Ramos (cell line): Measurements from ENCODE around the gene RACGAP1.

Experiments
- in situ Hi-C: fragments of 300-500 bp; cut with MboI; formaldehyde crosslinking; loops from one replicate; pipeline ENCODE4 v1.14.3; 2022; ENCODE audit warnings: low sequenced_read_pairs; ENCODE audit not compliant: unreplicated experiment

The RACGAP1 gene

GRCh38 chr12:49972641-49973360, 52.5 kb downstream of the RACGAP1 start, which contains the start of gene AQP6:
TSS of gene AQP6 (plus strand) at chr12:49972947. CDS start at chr12:49973174, 227 bp downstream.
- in situ Hi-C loops, result no loop called here

DNA sequence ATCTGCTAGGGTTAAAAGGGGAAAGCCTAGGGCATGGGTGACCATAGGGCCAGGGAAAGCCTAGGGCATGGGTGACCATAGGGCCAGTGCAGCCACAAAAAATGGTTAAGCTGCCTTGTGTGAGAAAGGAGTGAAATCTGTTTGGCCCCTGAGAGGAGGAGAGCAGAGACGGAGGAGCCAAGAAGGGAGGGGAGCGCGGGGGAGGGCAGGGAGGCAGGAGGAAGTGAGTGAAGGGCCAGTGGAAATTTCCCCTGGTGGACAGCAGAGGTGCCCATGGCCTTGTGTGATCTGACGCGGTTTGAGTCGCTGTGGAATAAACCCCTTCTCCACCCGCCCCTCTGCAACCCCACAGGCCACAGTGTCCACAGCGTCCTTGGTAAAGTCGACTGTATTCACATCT, 53.2 kb downstream of the RACGAP1 start:
- in situ Hi-C loops, result no loop called here

GRCh38 chr12:49971141-49971540, 54.2 kb downstream of the RACGAP1 start:
- in situ Hi-C loops, result no loop called here

DNA sequence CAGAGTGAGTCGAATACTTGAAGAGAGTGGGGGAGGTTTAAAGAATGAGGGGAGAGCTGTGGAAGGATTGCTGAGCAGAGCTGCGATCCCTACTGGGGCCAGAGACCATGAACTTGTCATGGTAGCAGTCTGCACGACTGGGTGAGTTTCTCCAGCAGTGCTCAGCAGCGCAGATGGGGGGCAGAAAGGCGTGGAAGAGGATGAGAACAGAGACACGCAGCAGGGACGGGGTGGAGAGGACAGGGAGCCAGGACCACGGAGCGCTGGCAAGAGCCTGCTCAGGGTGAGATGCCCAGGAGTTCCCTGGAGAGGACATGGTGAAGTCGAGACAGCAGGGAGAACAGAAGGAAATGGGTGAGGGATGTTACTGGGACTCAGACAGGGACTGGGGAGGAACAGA, 54.6 kb downstream of the RACGAP1 start:
- in situ Hi-C loops, result no loop called here

DNA sequence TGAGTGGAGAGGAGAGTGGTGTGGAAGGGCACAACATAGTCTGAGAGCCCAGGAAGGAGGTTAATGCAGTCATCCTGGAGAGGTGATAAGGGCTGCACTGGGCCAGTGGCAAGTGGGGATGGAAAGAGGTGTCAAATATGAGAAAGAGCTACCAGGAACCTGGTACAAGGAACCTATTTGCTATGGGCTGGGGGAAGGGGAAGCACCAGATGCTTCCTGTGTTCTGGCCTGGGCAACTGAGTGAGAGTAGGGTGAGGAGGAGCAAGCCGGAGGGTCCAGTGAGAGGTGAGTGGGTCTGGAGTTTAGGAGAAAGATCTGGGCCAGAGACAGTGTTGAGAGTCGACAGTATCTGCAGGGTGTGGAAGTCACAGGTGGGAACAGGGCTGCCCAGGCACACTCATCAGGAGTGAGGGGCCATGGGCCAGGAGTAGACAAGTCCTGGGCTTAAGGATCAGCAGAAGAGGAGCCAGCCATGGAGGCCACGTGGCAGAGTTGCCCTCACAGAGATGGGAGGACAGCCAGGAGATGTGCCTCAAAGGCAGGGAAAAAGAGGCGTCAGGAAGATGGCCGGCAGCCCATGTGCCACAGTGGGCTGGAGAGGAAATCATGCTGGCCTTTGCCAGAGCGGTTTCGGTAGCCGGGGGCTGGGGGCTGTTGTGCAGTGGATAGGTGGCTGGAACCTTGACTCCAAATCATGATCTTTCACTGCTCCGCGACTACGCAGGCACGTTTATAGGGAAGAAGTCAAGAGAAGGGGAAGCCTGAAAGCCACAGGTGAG, 55.5 kb downstream of the RACGAP1 start:
- in situ Hi-C loops, result loop anchor here (5.0 to 10.0 kb wide), 2 partner anchors 87 to 205 kb away; partner anchors contain the start of gene ASIC1

GRCh38 chr12:49969027-49969426, 56.3 kb downstream of the RACGAP1 start:
- in situ Hi-C loops, result loop anchor here (5.0 to 10.0 kb wide), 2 partner anchors 88 to 206 kb away; partner anchors contain the start of gene ASIC1

- in situ Hi-C loops, result loop anchor here (5.0 to 10.0 kb wide), 2 partner anchors 89 to 206 kb away; partner anchors contain the start of gene ASIC1
Measured at GRCh38 chr12:49968471-49968870, 56.8 kb downstream of the RACGAP1 start.

GRCh38 chr12:49967777-49968250, 57.5 kb downstream of the RACGAP1 start:
- in situ Hi-C loops, result loop anchor here (5.0 to 10.0 kb wide), 2 partner anchors 89 to 207 kb away; partner anchors contain the start of gene ASIC1

DNA sequence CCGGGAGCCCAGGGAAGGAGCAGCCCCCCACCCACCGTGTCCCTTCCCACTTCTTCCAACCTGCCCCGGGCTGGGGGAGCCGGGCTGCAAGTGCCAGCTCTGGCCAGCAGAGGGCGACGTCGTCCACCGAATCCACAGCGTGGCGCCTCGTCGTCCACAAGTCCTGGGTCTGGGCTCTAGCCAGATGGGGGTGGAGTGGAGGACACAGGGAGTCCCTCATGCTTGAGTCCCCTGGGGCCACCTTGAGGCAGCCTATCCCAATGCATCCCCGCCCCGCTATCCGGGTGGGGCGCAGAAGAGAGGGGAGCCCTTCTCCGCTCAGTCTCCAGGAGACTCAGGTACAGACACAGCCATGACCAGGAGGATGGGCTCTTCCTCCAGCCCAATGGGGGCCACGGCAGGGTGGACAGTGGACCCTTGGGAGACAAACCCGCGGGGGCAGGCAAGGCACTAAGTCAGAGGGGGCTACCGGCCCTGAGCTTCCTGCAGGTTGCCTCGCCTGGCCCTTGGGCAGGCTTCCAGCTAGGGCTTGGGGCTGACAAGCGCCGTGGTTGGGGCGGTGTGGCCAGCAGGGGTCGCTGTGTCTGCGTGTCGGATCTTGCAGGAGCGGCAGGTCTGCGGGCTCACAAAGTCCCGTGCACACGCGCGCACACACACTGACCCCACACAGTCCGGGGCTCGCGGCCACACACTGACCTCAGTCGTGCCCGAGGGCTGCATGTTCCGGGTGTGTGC, 58.1 kb downstream of the RACGAP1 start:
- in situ Hi-C loops, result loop anchor here (5.0 to 10.0 kb wide), 2 partner anchors 90 to 208 kb away; partner anchors contain the start of gene ASIC1

GRCh38 chr12:49966511-49967041, 58.7 kb downstream of the RACGAP1 start:
- in situ Hi-C loops, result loop anchor here (5.0 to 10.0 kb wide), 2 partner anchors 91 to 208 kb away; partner anchors contain the start of gene ASIC1

GRCh38 chr12:49965836-49966235, 59.5 kb downstream of the RACGAP1 start:
- in situ Hi-C loops, result loop anchor here (5.0 to 10.0 kb wide), 2 partner anchors 91 to 209 kb away; partner anchors contain the start of gene ASIC1

- in situ Hi-C loops, result loop anchor here (5.0 to 10.0 kb wide), 2 partner anchors 92 to 210 kb away; partner anchors contain the start of gene ASIC1
Measured at GRCh38 chr12:49964849-49965624, 60.3 kb downstream of the RACGAP1 start.

GRCh38 chr12:49963976-49964815, 61.1 kb downstream of the RACGAP1 start:
- in situ Hi-C loops, result loop anchor here (10.0 kb wide), 1 partner anchor 211 kb away; no protein-coding TSS in a partner anchor

DNA sequence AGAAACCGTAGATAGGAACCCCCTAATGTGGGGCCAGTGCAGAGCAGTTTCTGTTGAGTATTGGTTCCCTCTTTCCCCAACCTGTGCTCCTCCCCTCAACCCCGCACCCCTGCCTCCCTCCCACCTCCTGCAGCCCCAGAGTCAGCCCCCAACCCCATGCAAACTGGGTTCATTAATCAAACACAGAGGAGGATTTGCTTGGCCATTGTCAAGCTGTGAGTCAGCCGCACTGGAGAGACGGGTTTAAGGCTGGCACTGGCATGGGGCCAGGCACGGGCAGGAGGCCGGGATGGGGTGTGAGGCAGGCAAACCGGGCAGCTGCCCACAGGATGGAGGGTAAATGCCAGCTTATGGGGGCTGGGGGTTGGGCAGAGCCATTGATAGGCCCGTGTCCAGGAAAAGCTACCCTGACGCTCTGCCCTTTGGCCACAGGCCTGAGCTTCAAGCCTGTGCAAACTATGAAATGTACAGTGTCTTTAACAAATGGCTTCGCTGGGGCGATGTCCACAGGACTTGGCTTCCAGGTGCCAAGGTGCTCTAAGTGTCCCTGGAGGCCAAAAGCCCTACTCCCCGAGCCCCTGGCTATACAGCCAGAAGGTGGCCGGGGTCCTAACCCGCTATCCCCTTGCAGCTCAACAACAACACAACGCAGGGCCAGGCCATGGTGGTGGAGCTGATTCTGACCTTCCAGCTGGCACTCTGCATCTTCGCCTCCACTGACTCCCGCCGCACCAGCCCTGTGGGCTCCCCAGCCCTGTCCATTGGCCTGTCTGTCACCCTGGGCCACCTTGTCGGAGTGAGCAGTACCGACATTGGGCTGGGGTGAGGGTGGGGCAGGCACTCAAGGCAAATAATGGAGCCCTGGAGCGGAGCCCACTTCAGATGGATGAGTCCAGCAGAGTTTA, 62.2 kb downstream of the RACGAP1 start:
- in situ Hi-C loops, result loop anchor here (10.0 kb wide), 1 partner anchor 212 kb away; no protein-coding TSS in a partner anchor

GRCh38 chr12:49961993-49962764, 63.1 kb downstream of the RACGAP1 start:
- in situ Hi-C loops, result loop anchor here (10.0 kb wide), 1 partner anchor 213 kb away; no protein-coding TSS in a partner anchor
